HL-60 (cell line): Measurements from ENCODE around the gene MAN1C1.

Experiments used
- DNase-seq, 2 experiments: peaks; one replicate each; pipeline ENCODE4 v3.0.0-alpha.2; 2010 to 2020; ENCODE audit warnings: low read depth in 1 of 2, low spot score in 1 of 2
- H3K27ac ChIP-seq: fragments of 250-450 bp; sonication (Bioruptor Pico); replicated peaks from 2 replicates; pipeline ENCODE4 v1.5.1; 2020; ENCODE audit warnings: mild to moderate bottlenecking, moderate library complexity
- H3K27me3 ChIP-seq: fragments of 250-450 bp; sonication (Bioruptor Pico); 2 replicates; pipeline ENCODE4 v1.5.1; 2021; ENCODE audit warnings: mild to moderate bottlenecking, moderate library complexity; ENCODE audit not compliant: insufficient read depth, poor library complexity, severe bottlenecking
- H3K4me3 ChIP-seq: replicated peaks from 2 replicates; pipeline ENCODE4 v1.5.1; 2011; ENCODE audit warnings: mild to moderate bottlenecking, control low read depth, low read length; ENCODE audit not compliant: insufficient read depth
- CTCF ChIP-seq: IDR thresholded peaks from one replicate; pipeline ENCODE4 v1.5.1; 2011; ENCODE audit warnings: low read length, control low read depth, inconsistent platforms; ENCODE audit not compliant: insufficient read depth
- GABPA ChIP-seq: IDR thresholded peaks from 2 replicates; pipeline ENCODE4 v1.6.1; 2012; ENCODE audit warnings: low read depth
- POLR2AphosphoS5 ChIP-seq: IDR thresholded peaks from 2 replicates; pipeline ENCODE4 v1.6.1; 2012; ENCODE audit warnings: low read depth
- SPI1 ChIP-seq: IDR thresholded peaks from 2 replicates; pipeline ENCODE4 v1.6.1; 2012; ENCODE audit warnings: low read depth, mild to moderate bottlenecking, borderline replicate concordance
- TF ChIP-seq, protein P1 (sequence below): IDR thresholded peaks from 2 replicates; pipeline ENCODE4 v1.6.1; 2012; ENCODE audit warnings: low read depth; ENCODE audit not compliant: insufficient replicate concordance

The MAN1C1 gene

DNA sequence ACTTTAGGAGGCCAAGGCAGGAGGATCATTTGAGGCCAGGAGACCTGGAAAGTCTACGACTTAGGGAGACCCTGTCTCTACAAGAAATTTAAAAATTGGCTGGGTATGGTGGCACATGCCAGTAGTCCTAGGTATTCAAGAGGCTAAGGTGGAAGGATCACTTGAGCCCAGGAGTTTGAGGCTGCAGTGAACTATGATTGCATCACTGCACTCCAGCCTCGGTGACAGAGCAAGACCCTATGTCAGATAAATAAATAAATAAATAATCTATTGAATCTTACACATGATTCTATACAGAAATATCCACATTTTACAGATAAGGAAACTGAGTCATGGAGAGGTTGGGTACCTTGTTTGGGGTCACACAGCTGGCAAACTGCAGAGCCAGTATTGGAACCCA is 89.1 kb downstream of the MAN1C1 start:
- DNase-seq = no peak
- H3K4me3 ChIP-seq = no peak overlapping the region
- no peak overlapping the region for H3K27ac ChIP-seq
- H3K27me3 ChIP-seq = no peaks in the 10 kb centered on the region
- TF ChIP-seq GABPA (no peak), SPI1 (no peak), POLR2AphosphoS5 (no peak), CTCF (no peak)
- TF ChIP-seq, protein P1, sequence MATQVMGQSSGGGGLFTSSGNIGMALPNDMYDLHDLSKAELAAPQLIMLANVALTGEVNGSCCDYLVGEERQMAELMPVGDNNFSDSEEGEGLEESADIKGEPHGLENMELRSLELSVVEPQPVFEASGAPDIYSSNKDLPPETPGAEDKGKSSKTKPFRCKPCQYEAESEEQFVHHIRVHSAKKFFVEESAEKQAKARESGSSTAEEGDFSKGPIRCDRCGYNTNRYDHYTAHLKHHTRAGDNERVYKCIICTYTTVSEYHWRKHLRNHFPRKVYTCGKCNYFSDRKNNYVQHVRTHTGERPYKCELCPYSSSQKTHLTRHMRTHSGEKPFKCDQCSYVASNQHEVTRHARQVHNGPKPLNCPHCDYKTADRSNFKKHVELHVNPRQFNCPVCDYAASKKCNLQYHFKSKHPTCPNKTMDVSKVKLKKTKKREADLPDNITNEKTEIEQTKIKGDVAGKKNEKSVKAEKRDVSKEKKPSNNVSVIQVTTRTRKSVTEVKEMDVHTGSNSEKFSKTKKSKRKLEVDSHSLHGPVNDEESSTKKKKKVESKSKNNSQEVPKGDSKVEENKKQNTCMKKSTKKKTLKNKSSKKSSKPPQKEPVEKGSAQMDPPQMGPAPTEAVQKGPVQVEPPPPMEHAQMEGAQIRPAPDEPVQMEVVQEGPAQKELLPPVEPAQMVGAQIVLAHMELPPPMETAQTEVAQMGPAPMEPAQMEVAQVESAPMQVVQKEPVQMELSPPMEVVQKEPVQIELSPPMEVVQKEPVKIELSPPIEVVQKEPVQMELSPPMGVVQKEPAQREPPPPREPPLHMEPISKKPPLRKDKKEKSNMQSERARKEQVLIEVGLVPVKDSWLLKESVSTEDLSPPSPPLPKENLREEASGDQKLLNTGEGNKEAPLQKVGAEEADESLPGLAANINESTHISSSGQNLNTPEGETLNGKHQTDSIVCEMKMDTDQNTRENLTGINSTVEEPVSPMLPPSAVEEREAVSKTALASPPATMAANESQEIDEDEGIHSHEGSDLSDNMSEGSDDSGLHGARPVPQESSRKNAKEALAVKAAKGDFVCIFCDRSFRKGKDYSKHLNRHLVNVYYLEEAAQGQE = no peak

DNA sequence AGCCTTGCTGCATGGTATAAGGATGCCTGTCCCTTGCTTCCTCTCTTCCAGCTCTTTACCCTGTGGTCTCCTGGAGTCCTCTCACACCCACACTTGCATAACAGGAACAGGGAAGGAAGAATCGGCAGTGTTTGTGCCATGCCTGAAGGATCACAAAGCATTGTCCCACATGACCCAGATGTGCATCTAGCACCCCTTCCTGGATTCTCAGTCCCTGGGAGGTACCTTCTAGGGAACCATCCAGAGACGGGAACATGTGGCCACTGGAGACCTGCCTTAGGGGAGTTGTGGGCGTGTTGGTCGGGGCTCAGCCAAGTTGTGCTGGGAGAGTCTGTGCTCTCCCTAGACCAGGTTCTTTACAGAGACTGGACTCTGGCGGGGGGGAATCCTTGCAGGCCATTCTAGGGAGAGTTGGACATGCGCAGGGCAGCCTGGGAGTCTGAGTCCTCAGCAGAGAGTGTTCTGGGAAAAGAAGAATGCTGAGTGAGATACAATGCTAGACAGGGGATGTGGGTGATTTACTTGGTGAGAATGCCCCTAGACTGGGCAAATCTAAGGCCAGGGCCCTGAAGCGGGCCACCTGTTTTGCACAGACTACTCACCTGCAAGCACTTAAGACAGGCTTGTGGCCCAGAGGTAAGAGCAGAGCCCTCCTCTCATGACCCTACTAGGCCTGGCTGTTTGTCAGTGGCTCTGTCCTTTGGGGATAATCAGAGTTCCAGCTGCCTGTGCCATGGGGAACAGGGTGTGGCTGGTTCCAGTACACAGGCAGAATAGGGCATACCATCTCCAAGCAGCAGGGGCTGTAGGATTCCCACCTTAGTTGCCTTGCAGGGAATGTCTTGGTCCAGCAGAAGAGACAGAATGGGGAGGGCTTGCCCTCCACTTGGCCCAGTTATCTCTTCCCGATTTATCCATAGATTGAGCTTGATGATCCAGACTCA is 89.8 kb downstream of the MAN1C1 start:
- DNase-seq = no peak
- H3K27me3 ChIP-seq = no peaks in the 10 kb centered on the region
- TF ChIP-seq CTCF (no peak), GABPA (no peak)
- TF ChIP-seq, protein P1 = no peak
- no peak overlapping the region for H3K27ac ChIP-seq
- H3K4me3 ChIP-seq = no peak overlapping the region

GRCh38 chr1:25707280-25708016 is 90.9 kb downstream of the MAN1C1 start:
- Histone ChIP-seq H3K27ac (no peak overlapping the region), H3K4me3 (no peak overlapping the region), H3K27me3 (no peaks in the 10 kb centered on the region)
- TF ChIP-seq GABPA (no peak), CTCF (no peak), POLR2AphosphoS5 (no peak), SPI1 (0 out of 2 replicates have a peak, but pooled peaks have one; percentile 1)
- TF ChIP-seq, protein P1 = no peak
- DNase-seq = no peak
